HG03135 (cell line): Measurements from ENCODE around the gene BCKDK.
"Not testable (repeated sequence)": the region's sequence is repeated elsewhere in the genome, so short reads cannot be mapped to it uniquely, and the experiment has no call there.

Experiments
- ATAC-seq: cut with Tn5 transposase; IDR thresholded peaks from one replicate; pipeline ENCODE4 v1.9.1; 2021; ENCODE audit warnings: mild to moderate bottlenecking, moderate library complexity; ENCODE audit not compliant: unreplicated experiment

Gene BCKDK

GRCh38 chr16:31120129-31120528 lies 11.9 kb downstream of the BCKDK start:
- ATAC-seq, result no peak

DNA sequence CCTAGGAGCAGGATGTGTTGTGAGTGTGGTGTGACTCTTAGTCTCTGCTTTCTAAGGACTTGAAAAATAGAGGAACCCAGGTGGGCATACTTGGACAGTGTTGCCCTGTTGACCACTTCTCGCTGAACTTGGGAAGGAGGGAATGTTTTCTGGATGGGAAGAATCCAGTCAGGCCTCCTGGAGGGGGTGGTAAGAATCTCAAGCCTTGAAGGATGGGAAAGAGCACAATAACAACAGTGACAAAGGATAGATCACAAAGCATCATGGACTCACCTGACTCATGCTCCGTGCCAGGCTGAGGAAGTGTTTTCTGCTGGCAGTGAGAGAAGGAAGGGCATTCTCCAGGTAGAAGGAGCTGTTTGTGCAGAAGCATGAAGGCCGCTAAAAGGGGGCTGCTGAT lies 17.7 kb downstream of the BCKDK start:
- ATAC-seq, result no peak

DNA sequence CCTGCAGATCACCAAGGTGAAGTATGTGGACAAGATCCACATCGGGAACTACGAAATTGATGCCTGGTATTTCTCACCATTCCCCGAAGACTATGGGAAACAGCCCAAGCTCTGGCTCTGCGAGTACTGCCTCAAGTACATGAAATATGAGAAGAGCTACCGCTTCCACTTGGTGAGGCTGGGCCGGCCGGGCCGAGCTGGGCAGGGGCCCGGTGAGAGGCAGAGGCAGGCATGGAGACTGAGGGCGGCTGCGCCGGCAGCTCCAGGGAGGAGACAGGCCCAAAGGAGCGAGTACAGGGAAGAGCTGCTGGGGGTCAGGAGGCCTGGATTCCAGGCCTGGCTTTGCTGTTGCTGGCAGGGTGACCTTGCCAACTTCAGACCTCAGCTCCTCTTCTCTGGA lies 19.0 kb downstream of the BCKDK start:
- ATAC-seq, result no peak

DNA sequence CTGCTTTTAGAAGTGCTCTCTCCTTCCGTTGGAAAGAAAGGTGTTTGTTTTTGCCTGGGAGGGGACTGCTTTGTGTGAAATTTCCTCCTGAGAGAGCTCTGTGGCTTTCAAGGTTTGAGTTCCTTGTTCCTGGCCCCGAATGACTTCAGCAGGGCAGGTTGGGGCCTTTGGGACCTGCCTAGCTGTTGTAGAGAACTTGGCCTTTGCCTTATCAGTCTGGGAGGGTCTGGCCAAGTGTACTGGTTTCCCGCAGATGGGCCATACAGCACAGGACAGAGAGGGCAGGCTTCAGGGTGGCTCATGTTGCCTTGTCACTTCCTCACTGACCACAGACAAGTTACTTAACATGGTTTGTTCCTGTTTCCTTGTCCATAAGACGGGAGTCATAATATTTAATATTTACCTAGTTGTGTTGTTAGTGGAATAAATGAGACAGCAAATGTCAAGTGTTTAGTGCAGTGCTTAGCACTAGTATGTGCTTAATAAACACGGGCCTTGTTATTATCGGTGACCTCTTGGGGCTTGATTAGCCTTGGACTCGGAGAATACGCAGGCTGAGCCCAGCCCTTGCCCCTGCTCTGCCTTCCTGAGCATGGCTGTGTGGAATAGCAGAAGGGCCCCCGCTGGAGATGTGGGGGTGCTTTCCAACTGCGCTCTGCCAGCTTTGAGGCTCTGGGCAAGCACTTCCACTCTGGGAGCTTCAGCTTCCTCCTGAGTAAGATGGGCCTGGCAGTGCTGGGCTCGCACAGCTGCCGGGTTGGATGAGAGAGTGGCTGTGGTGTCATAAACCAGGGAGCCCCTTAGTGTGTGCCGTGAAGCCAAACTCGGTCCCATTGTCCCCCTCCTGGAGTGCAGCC lies 20.8 kb downstream of the BCKDK start:
- no peak for ATAC-seq

DNA sequence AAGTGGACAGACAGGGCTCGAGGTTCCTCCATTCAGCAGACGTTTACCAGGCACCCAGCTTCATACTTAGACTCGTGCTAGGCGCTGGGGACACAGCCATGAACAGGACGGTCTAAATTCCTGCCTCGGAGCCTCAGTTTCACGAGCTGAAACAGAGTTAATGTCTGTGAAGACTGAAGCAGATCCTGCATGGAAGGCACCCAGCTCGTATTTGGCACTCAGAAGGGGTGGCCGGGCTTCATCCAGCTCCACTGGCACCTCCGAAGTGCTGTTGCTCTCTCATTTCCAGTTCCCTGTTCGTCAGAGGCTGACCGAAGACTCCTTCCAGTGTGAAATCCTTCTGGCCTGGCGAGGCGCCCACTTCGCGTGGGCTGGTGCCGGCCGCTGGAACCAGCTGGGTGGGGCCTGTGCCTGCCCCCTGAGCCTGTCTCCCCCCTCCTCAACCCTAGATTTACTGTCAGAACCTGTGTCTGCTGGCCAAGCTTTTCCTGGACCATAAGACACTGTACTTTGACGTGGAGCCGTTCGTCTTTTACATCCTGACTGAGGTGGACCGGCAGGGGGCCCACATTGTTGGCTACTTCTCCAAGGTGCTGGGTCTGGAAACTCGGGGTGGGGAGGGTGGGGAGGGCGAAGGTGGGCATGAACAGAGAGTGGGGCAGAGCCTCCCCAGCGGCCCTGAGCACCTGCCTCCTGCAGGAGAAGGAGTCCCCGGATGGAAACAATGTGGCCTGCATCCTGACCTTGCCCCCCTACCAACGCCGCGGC lies 21.6 kb downstream of the BCKDK start:
- no peak for ATAC-seq

DNA sequence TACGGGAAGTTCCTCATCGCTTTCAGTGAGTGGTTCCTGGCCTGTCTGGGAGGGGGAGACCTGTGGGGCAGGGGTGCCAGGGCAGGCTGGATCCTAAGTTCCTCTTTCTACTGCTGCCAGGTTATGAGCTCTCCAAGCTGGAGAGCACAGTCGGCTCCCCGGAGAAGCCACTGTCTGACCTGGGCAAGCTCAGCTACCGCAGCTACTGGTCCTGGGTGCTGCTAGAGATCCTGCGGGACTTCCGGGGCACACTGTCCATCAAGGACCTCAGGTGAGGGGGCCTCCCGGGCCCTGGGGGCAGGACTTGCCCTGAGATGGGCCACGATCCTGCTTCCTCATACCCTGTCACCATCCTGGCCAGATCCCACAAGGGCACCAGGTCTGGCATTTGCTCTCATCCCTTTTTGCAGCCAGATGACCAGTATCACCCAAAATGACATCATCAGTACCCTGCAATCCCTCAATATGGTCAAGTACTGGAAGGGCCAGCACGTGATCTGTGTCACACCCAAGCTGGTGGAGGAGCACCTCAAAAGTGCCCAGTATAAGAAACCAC lies 22.2 kb downstream of the BCKDK start:
- no peak for ATAC-seq

GRCh38 chr16:31130899-31131298 lies 22.7 kb downstream of the BCKDK start:
- ATAC-seq, result no peak

DNA sequence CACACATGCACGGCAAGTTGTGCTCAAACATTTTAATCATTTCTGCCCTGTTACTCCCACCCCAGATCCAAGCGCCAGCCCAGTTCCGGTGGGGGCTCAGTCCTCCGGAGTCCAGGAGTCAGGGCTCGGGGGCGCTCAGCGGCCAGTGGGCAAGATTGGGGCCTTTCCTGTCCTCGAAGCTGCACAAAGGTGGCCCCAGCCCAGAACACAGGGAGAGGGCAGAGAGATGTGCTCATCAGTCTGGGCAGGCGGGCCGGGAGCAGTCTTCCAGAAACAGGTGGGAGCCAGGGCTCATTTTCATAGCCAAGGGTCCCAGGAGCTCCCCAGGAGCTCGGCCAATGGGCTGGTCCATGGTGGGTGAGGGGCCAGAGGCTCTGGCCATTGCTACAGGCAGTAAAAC lies 23.2 kb downstream of the BCKDK start:
- ATAC-seq, result no peak

DNA sequence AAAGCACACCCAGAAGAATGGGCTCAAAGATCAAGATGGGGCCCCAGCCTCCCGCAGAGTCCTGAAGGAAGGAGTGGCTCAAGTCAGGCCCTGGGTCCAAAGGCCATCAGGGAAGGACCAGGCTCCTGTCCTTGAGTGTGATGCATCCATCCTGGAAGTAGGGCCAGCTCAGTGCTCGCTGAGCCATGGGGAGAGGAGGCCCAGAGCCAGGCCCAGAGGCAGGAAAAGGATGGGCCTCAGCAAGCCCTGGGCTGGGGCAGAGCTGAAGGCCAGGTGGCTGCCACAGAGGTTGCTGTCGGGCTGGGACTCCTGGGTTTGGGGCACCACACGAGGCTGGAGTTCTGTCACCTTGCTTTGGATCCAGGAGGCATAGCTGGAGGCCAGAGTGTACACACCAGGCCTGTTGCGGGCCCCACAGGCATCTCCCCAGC lies 23.7 kb downstream of the BCKDK start:
- no peak for ATAC-seq

- ATAC-seq, result no peak
These were observed 24.3 kb downstream of the BCKDK start for GRCh38 chr16:31132303-31132979.

GRCh38 chr16:31133046-31133501 lies 24.9 kb downstream of the BCKDK start:
- no peak for ATAC-seq

DNA sequence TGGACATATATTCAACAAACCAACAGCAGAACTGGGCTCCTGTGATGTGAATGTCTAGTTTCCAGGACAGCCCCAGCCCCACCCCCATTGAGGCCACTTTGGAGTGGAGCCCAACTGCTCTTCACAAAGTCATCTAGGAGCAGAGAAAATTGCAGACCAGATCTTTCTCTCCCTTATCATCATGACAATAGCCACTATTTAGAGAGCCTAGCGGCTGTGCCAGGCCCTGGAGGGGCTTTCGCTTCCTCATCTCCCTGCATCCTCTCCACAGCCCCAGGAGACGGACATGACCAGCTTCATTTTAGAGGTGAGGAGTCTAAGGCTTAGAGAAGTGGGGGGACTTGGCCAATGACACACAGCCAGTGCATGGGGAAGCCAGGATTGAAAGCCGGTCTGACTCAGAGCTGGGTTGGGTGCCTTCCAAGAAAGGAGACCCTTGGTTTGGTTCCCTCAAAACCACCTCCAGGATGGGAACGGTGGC lies 25.9 kb downstream of the BCKDK start:
- no peak for ATAC-seq

DNA sequence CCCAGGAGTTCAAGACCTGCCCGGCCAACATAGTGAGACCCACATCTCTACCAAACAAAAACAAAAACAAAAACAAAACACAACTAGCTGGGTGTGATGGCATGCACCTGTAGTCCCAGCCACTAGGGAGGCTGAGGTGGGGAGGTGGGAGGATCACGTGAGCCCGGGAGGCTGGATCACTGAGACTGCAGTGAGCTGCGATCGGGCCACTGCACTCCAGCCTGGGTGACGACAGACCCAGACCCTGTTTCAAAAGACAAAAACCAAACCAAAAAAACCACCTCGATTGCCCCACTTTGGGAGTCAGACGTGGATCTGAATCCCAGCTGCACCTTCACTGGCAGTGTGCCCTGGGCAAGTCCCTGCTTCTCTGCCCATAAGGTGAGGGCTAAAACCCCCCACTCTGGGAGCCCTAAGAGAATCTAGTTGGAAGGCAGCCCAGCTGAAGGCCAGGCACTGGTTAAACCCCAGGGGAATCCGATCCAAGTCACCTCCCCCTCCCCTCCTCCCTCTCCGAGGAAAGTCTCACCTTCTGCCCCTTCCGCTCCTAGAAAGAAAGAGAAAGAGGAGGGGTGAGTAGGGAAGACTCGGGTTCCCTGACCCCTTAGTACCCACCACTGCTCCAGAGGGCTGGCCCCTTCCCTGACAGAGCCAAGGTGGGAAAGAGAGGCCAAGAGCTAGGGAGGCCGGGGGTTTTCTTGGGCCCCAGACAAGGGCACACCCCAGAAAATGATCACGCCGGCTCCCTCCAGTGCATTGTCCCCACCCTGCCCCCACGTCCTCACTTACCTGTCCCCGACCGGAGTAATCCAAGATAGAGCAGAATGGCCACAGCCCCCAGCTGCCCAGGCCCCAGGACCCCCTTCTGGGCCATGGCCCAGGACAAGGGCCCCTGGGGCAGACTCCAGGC lies 26.7 kb downstream of the BCKDK start:
- no peak for ATAC-seq

DNA sequence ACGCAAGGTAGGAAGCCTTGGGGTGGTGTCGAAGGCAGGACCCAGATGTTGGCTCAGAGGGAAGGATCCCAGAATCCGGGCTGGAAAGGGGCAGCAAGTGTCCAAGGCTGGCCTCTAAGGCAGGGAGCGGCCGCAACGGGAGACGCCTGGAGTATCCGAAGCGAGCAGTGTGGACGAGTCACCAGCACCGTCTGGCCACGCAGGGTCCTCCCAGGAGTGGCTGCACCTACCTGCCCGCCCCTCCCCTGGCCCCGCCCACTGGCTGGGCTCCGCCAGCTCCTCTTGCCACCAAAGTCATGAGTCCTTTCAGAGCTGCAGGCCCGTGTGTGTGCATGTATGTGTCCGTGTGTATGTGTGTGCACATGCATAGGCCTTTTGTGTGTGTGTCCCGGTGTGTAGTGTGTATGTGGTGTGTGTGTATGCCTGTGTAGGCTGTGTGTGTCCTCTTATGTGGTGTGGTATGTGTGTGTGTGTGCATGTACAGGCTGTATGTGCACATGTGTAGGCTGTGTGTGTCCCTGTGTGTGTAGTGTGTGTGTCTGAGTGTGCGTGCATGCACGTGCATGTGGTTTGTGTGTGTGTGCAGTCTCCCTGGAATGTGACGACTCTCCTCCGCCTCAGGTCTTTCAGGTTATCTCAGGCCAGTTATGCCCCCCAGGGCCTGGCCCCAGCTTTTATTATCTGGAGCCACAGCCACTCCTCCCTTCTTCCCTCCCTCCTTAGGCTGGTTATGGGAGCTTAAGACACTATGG lies 27.5 kb downstream of the BCKDK start, which contains the start of gene PRSS8:
PRSS8 (minus strand) TSS at position 193 of the 752 bp plus-strand sequence. CDS start 229 bp downstream, outside the sequence.
- ATAC-seq, result no peak

- no peak for ATAC-seq
These were observed 28.1 kb downstream of the BCKDK start for GRCh38 chr16:31136287-31136662.

DNA sequence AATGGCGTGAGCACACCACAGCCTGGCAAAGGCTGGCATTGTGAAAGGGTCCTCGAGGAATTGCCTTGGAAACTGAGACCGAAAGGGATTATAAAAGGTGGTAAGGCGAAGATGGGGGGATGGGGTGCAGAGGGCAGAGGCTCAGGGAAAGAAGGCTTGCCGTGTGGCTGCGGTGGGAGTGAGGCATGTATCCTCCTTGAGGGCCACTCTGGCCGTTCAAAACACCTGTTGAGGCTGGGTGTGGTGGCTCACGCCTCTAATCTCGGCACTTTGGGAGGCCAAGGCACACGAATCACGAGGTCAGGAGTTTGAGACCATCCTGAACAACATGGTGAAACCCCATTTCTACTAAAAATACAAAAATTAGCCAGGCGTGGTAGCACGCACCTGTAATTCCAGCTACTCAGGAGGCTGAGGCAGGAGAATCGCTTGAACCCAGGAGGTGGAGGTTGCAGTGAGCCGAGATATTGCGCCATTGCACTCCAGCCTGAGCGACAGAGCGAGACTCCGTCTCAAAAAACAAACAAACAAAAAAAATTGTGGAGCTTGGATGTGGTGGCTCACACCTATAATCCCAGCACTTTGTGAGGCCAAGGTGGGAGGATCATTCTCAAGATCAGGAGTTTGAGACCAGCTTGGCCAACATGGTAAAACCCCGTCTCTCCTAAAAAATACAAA lies 28.8 kb downstream of the BCKDK start:
- ATAC-seq, result not testable (repeated sequence)

- ATAC-seq, result no peak
These were observed 30.7 kb downstream of the BCKDK start for GRCh38 chr16:31138621-31139578.
